Naive B cell (primary cell): ENCODE measurements around the gene KCNA10. TPM values are rescaled to one million over a fixed set of nuclear protein-coding genes. Genes with fewer than 3 reads are reported as not detected.

ENCODE experiments used
- ATAC-seq, 2 donors: fragments of 150-1000 bp; cut with Tn5 transposase; 2 replicates each; pipeline ENCODE4 v1.10.0; 2021; ENCODE audit warnings: low read depth in 2 of 2, mild to moderate bottlenecking in 2 of 2, moderate library complexity in 2 of 2
- DNase-seq: peaks from one replicate; pipeline ENCODE4 v3.0.0; 2022
- H3K27ac Mint-ChIP-seq, 6 donors: one replicate each; pipeline ENCODE4 v1.8.0; 2020 to 2022; ENCODE audit warnings: mild to moderate bottlenecking in 6 of 6, mixed read lengths in 6 of 6, moderate library complexity in 5 of 6, inconsistent platforms in 2 of 6
- H3K27me3 Mint-ChIP-seq, 3 donors: one replicate each; pipeline ENCODE4 v1.8.0; 2021 to 2022; ENCODE audit warnings: mixed read lengths in 3 of 3, mild to moderate bottlenecking in 1 of 3
- H3K36me3 Mint-ChIP-seq, 2 donors: one replicate each; pipeline ENCODE4 v1.8.0; 2020 to 2022; ENCODE audit warnings: mixed read lengths in 2 of 2, inconsistent platforms in 1 of 2, mild to moderate bottlenecking in 1 of 2
- H3K4me1 Mint-ChIP-seq, 3 donors: one replicate each; pipeline ENCODE4 v1.8.0; 2020 to 2022; ENCODE audit warnings: mixed read lengths in 3 of 3, inconsistent platforms in 1 of 3, mild to moderate bottlenecking in 1 of 3, moderate library complexity in 1 of 3
- H3K4me3 Mint-ChIP-seq, 8 donors: one replicate each; pipeline ENCODE4 v1.8.0; 2020 to 2022; ENCODE audit warnings: mild to moderate bottlenecking in 8 of 8, mixed read lengths in 8 of 8, moderate library complexity in 8 of 8, inconsistent platforms in 2 of 8
- H3K9me3 Mint-ChIP-seq, 7 donors: one replicate each; pipeline ENCODE4 v1.8.0; 2020 to 2022; ENCODE audit warnings: mixed read lengths in 7 of 7, mild to moderate bottlenecking in 5 of 7, inconsistent platforms in 2 of 7, moderate library complexity in 1 of 7
- polyA plus RNA-seq, 6 donors: library from polyadenylated mRNA; unstranded; fragments of 300-500 nt; fragmentation: Illumina TruSeq; gene quantifications; one replicate each; pipeline ENCODE4 v1.2.3, GENCODE V29; 2021; ENCODE audit warnings: low read depth in 6 of 6

Gene KCNA10
- polyA plus RNA-seq, 6 donors from 2014 or later, result not detected

- no peak for DNase-seq
- Mint-ChIP-seq H3K27me3 (peaks cover 26 to 54% (median 46%) of the 10 kb centered on the region in 3 donors), H3K4me1 (no peaks in the 10 kb centered on the region), H3K27ac (no peak overlapping the region), H3K4me3 (no peak overlapping the region), H3K9me3 (no peaks in the 10 kb centered on the region), H3K36me3 (no peaks in the 10 kb centered on the region)
- no peak for ATAC-seq
These were observed 41.9 kb downstream of the KCNA10 start for GRCh38 chr1:110477041-110477440.

GRCh38 chr1:110476028-110476765 is 42.8 kb downstream of the KCNA10 start:
- no peak for DNase-seq
- Mint-ChIP-seq H3K9me3 (no peaks in the 10 kb centered on the region), H3K27me3 (peaks cover 26 to 57% (median 44%) of the 10 kb centered on the region in 3 donors), H3K4me3 (no peak overlapping the region), H3K36me3 (no peaks in the 10 kb centered on the region), H3K4me1 (no peaks in the 10 kb centered on the region), H3K27ac (peak overlapping the region in 1 of 6 donors; percentile 18)
- no peak for ATAC-seq

GRCh38 chr1:110475362-110476027 is 43.5 kb downstream of the KCNA10 start:
- H3K9me3 Mint-ChIP-seq, result no peaks in the 10 kb centered on the region
- no peaks in the 10 kb centered on the region for H3K36me3 Mint-ChIP-seq
- H3K4me1 Mint-ChIP-seq, result no peaks in the 10 kb centered on the region
- DNase-seq (no peak), ATAC-seq (no peak)
- H3K4me3 Mint-ChIP-seq, result no peak overlapping the region
- H3K27ac Mint-ChIP-seq, result peak overlapping the region in 1 of 6 donors; percentile 69
- peaks cover 26 to 59% (median 49%) of the 10 kb centered on the region in 3 donors for H3K27me3 Mint-ChIP-seq

GRCh38 chr1:110474444-110474843 is 44.5 kb downstream of the KCNA10 start:
- DNase-seq, result no peak
- Mint-ChIP-seq H3K36me3 (no peaks in the 10 kb centered on the region), H3K27ac (no peak overlapping the region), H3K9me3 (no peaks in the 10 kb centered on the region), H3K27me3 (peaks cover 26 to 51% (median 41%) of the 10 kb centered on the region in 3 donors), H3K4me1 (no peaks in the 10 kb centered on the region), H3K4me3 (no peak overlapping the region)
- no peak for ATAC-seq

- Mint-ChIP-seq H3K4me1 (no peaks in the 10 kb centered on the region), H3K27ac (no peak overlapping the region), H3K9me3 (no peaks in the 10 kb centered on the region), H3K36me3 (no peaks in the 10 kb centered on the region), H3K4me3 (no peak overlapping the region), H3K27me3 (peaks cover 26 to 44% (median 35%) of the 10 kb centered on the region in 3 donors)
- ATAC-seq (no peak), DNase-seq (no peak)
These were observed 46.4 kb downstream of the KCNA10 start for GRCh38 chr1:110472546-110472945.

- Mint-ChIP-seq H3K4me1 (no peaks in the 10 kb centered on the region), H3K4me3 (peak overlapping the region in 1 of 8 donors; percentile 57), H3K27me3 (peaks cover 20 to 31% (median 24%) of the 10 kb centered on the region in 3 donors), H3K27ac (no peak overlapping the region), H3K36me3 (no peaks in the 10 kb centered on the region), H3K9me3 (no peaks in the 10 kb centered on the region)
- DNase-seq (no peak), ATAC-seq (no peak)
These were observed 47.8 kb downstream of the KCNA10 start for GRCh38 chr1:110471131-110471530.

Other genes with a start within 250 kb of the KCNA10 start
- gene RBM15, start 179.8 kb downstream of the KCNA10 start, polyA plus RNA-seq, result 10 to 100 TPM; 13.2 to 23.1 (median 17.4) TPM
- 1 to 10 TPM in 4 of 6 donors, under 1 TPM in 1, not detected in 1; 0.77 to 1.9 (median 1.2) TPM for gene SLC16A4, start 128.1 kb downstream of the KCNA10 start, polyA plus RNA-seq
- 100 to 1,000 TPM; 472 to 651 (median 493) TPM for gene LAMTOR5, start 111.5 kb downstream of the KCNA10 start, polyA plus RNA-seq
- under 1 TPM in 2 of 6 donors, not detected in 4; 0.21 to 0.71 TPM for gene PROK1, start 68.0 kb downstream of the KCNA10 start, polyA plus RNA-seq
- gene KCNA2, start 87.2 kb upstream of the KCNA10 start, polyA plus RNA-seq, result not detected
- gene KCNA3, start 155.8 kb upstream of the KCNA10 start, polyA plus RNA-seq, result 10 to 100 TPM; 38.4 to 78.6 (median 51.0) TPM